Left ventricle myocardium superior (tissue), 1 donor: ENCODE measurements around the gene TAS2R50. TPM values are rescaled to one million over a fixed set of nuclear protein-coding genes. Genes with fewer than 3 reads are reported as not detected.
"Not testable (repeated sequence)": the region's sequence is repeated elsewhere in the genome, so short reads cannot be mapped to it uniquely, and the experiment has no call there.

Experiments
- ATAC-seq: fragments of 200-7000 bp; cut with Tn5 transposase; one replicate; pipeline ENCODE4 v1.9.1; 2020; ENCODE audit warnings: mild to moderate bottlenecking, moderate library complexity
- DNase-seq: peaks from one replicate; pipeline ENCODE4 v3.0.0-alpha.2; 2020
- intact Hi-C: fragments of 100-400 bp; cut with micrococcal nuclease; formaldehyde crosslinking; loops from one replicate; pipeline ENCODE4 v1.11.0; 2022
- long read RNA-seq: library from polyadenylated mRNA; unstranded; transcript quantifications from one replicate; pipeline ENCODE4 v2.0.0, GENCODE V29; 2021
- total RNA-seq: library from RNA; stranded (reverse); fragmentation: NEBNext Ultra II Directional; extraction: Animal tissue kit (Norgen Biotek cat#: 25700); gene quantifications from one replicate; pipeline ENCODE4 v1.2.1, GENCODE V29; 2021
- donor health status: DM: no; HTN: yes; CAD: no; lungs with severe emphysema.

Gene TAS2R50
- 0.25 TPM for total RNA-seq
- long read RNA-seq: 0 reads

GRCh38 chr12:10986812-10987211 is at the start of gene TAS2R50:
Gene TAS2R50, minus strand, starts transcription at chr12:10986912. Its CDS starts 52 bp downstream, at chr12:10986860.
- ATAC-seq (no peak), DNase-seq (no peak)
- intact Hi-C loops: no loop called here

GRCh38 chr12:11033959-11034358 is 47.2 kb upstream of the TAS2R50 start:
- ATAC-seq, DNase-seq, intact Hi-C loops: not testable (repeated sequence)

GRCh38 chr12:11031307-11031706 is 44.6 kb upstream of the TAS2R50 start, which contains the start of gene TAS2R31:
Gene TAS2R31, minus strand, starts transcription at chr12:11031407. Its CDS starts 72 bp downstream, at chr12:11031335.
- no peak for ATAC-seq

GRCh38 chr12:11026118-11026517 is 39.4 kb upstream of the TAS2R50 start:
- DNase-seq (no peak), ATAC-seq (no peak)
- intact Hi-C loops: no loop called here

More at GRCh38 chr12:11031307-11031706, 44.6 kb upstream of the TAS2R50 start, which contains the start of gene TAS2R31:
- no peak for DNase-seq
- intact Hi-C loops: no loop called here

GRCh38 chr12:11023387-11023786 is 36.7 kb upstream of the TAS2R50 start:
- ATAC-seq (no peak), DNase-seq (no peak)
- intact Hi-C loops: no loop called here

GRCh38 chr12:11022520-11022919 is 35.8 kb upstream of the TAS2R50 start, which contains the start of gene TAS2R19:
Gene TAS2R19, minus strand, starts transcription at chr12:11022620. Its CDS starts 49 bp downstream, at chr12:11022571.
- intact Hi-C loops: no loop called here
- no peak for ATAC-seq
- no peak for DNase-seq

GRCh38 chr12:11016937-11017336 is 30.2 kb upstream of the TAS2R50 start:
- ATAC-seq (no peak), DNase-seq (no peak)
- intact Hi-C loops: no loop called here

- DNase-seq (no peak), ATAC-seq (no peak)
- intact Hi-C loops: no loop called here
Observed at GRCh38 chr12:11015775-11016430, 29.2 kb upstream of the TAS2R50 start.

GRCh38 chr12:11014234-11014633 is 27.5 kb upstream of the TAS2R50 start:
- intact Hi-C loops: no loop called here
- ATAC-seq: no peak
- DNase-seq: no peak

- intact Hi-C loops: no loop called here
- no peak for ATAC-seq
- DNase-seq: no peak
Observed at GRCh38 chr12:11007608-11008007, 20.9 kb upstream of the TAS2R50 start.

GRCh38 chr12:10998204-10998603 is 11.5 kb upstream of the TAS2R50 start, which contains the start of gene TAS2R20:
Gene TAS2R20, minus strand, starts transcription at chr12:10998304. Its CDS starts 429 bp downstream, at chr12:10997875.
- ATAC-seq (no peak), DNase-seq (no peak)
- intact Hi-C loops: no loop called here

- no peak for DNase-seq
- ATAC-seq: no peak
- intact Hi-C loops: no loop called here
Observed at GRCh38 chr12:10994307-10994706, 7.6 kb upstream of the TAS2R50 start.

- no peak for ATAC-seq
- DNase-seq: no peak
- intact Hi-C loops: no loop called here
Observed at GRCh38 chr12:10989107-10989506, 2.4 kb upstream of the TAS2R50 start.

- DNase-seq (no peak), ATAC-seq (no peak)
- intact Hi-C loops: no loop called here
Observed at GRCh38 chr12:10982244-10982643, 4.5 kb downstream of the TAS2R50 start.

- ATAC-seq (no peak), DNase-seq (no peak)
- intact Hi-C loops: no loop called here
Observed at GRCh38 chr12:10974965-10975364, 11.7 kb downstream of the TAS2R50 start.

- ATAC-seq: peak; percentile 85
- intact Hi-C loops: no loop called here
- peak; percentile 47 for DNase-seq
Observed at GRCh38 chr12:10968765-10969456, 17.8 kb downstream of the TAS2R50 start.

- DNase-seq (no peak), ATAC-seq (no peak)
- intact Hi-C loops: no loop called here
Observed at GRCh38 chr12:10967409-10967808, 19.3 kb downstream of the TAS2R50 start.

GRCh38 chr12:10966314-10966713 is 20.4 kb downstream of the TAS2R50 start:
- DNase-seq: no peak
- intact Hi-C loops: no loop called here
- no peak for ATAC-seq

GRCh38 chr12:10965476-10965875 is 21.2 kb downstream of the TAS2R50 start:
- no peak for DNase-seq
- intact Hi-C loops: no loop called here
- no peak for ATAC-seq

GRCh38 chr12:10960211-10960610 is 26.5 kb downstream of the TAS2R50 start:
- intact Hi-C loops: no loop called here

More at GRCh38 chr12:10960211-10960610, 26.5 kb downstream of the TAS2R50 start:
- DNase-seq: no peak
- ATAC-seq: no peak
